ENCODE data around the gene CTNNAL1.

GRCh38 chr9:109037946-109038715 lies 24.8 kb upstream of the CTNNAL1 start:
- no peak for TF ChIP-seq CTCF (IDR thresholded peaks at IDR 0.05; ENCODE audit: poor library complexity, severe bottlenecking)
- no peak for TF ChIP-seq REST (IDR thresholded peaks at IDR 0.05; ENCODE audit: borderline replicate concordance)
- no peak for TF ChIP-seq RAD21 (conservative IDR thresholded peaks at IDR 0.05)
- no peak for TF ChIP-seq TAF1 (IDR thresholded peaks at IDR 0.05; ENCODE audit: low read depth)
- TF ChIP-seq EZH2 (IDR thresholded peaks at IDR 0.05; ENCODE audit: borderline replicate concordance, insufficient read depth, low read length, poor library complexity, severe bottlenecking): no peak
- TF ChIP-seq POLR2AphosphoS5 (IDR thresholded peaks at IDR 0.05): no peak
- no peak for TF ChIP-seq EP300 (conservative IDR thresholded peaks at IDR 0.05; ENCODE audit: poor library complexity, severe bottlenecking)
- no peak for TF ChIP-seq SMC3 (conservative IDR thresholded peaks at IDR 0.05; ENCODE audit: poor library complexity)
